HG02981 (cell line): ENCODE measurements around the gene TRDMT1.

Experiments used
- ATAC-seq: cut with Tn5 transposase; IDR thresholded peaks from one replicate; pipeline ENCODE4 v1.9.1; 2021; ENCODE audit warnings: mild to moderate bottlenecking, moderate library complexity; ENCODE audit not compliant: unreplicated experiment

Gene TRDMT1

GRCh38 chr10:17200912-17201793 lies at the start of gene TRDMT1:
TRDMT1 (minus strand) TSS chr10:17201672; CDS start chr10:17201634, 38 bp downstream.
- ATAC-seq, result peak; percentile 83

DNA sequence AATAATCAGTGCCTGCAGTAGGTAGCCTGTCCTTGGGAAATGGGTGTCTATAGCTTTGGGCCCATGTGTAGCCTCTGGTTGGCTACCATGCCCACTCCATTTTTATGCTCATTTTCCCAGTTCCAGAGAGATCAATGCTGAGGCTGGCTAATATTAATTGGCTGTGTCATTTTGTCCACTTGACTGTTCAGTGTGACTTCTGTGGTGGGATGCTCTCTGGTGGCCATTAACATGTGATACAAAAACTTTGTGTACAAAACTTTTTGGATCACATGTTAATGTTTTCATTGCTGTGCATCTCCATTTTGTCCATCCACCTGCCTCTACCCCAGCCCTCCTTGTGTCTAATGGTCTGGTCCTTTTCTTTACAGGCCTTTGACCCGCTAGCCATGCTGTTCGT lies 49.3 kb upstream of the TRDMT1 start:
- no peak for ATAC-seq

GRCh38 chr10:17249820-17250219 lies 48.3 kb upstream of the TRDMT1 start:
- ATAC-seq, result no peak

GRCh38 chr10:17248964-17249363 lies 47.5 kb upstream of the TRDMT1 start:
- ATAC-seq, result no peak

- no peak for ATAC-seq
These were observed 45.7 kb upstream of the TRDMT1 start for GRCh38 chr10:17247210-17247609.

GRCh38 chr10:17244700-17245365 lies 43.4 kb upstream of the TRDMT1 start:
- ATAC-seq, result no peak

DNA sequence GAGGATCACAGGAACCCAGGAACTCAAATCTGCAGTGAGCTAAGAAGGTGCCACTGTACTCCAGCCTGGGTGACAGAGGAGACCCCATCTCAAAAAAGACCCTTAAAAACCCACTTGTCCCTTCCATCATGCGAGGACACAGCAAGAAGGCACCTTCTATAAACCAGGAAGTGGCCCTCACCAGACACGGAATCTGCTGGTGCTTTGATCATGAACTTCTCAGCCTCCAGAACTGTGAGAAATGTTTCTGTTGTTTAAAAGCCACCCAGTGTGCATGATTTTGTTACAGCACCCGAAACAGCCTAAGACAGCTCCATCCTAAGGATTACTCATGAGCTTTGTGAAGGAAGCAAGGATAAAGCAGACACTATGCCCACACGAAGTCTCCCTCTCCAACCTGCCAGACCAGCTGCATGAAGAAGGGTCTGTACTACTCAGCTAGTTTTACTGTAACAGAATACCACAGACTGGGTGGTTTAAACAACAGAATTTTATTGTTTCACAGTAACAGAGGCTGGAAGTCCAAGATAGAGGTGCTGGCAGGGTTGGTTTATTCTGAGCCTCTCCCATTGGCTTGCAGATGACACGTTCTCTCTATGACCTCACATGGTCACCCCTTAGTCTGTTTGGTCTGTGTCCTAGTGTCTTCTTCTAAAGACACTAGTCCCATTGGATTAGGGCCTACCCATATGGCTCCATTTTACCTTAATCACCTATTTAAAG lies 40.3 kb upstream of the TRDMT1 start:
- ATAC-seq, result no peak

GRCh38 chr10:17240616-17241015 lies 39.1 kb upstream of the TRDMT1 start:
- no peak for ATAC-seq

DNA sequence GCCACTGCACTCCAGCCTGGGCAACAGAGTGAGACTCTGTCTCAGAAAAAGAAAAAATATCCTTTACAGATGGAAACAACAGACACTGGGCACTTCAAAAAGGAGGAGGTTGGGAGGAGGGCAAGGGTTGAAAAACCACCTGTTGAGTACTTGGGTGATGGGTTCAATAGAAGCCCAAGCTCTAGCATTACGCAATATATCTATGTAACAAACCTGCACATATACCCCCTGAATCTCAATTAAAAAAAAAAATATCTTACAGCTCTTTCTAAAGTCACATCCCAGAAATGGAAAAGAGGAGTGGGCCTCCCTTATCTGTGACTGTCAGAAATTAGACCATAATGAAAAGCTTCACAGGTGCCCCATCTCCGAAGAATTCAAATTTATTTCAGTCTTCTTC lies 38.6 kb upstream of the TRDMT1 start:
- ATAC-seq, result no peak

GRCh38 chr10:17239345-17240085 lies 38.0 kb upstream of the TRDMT1 start:
- ATAC-seq, result no peak

- ATAC-seq, result no peak
These were observed 37.2 kb upstream of the TRDMT1 start for GRCh38 chr10:17238445-17239291.

GRCh38 chr10:17237915-17238444 lies 36.5 kb upstream of the TRDMT1 start:
- ATAC-seq, result no peak

- no peak for ATAC-seq
These were observed 35.7 kb upstream of the TRDMT1 start for GRCh38 chr10:17237149-17237527.

- no peak for ATAC-seq
These were observed 35.1 kb upstream of the TRDMT1 start for GRCh38 chr10:17236468-17237148.

DNA sequence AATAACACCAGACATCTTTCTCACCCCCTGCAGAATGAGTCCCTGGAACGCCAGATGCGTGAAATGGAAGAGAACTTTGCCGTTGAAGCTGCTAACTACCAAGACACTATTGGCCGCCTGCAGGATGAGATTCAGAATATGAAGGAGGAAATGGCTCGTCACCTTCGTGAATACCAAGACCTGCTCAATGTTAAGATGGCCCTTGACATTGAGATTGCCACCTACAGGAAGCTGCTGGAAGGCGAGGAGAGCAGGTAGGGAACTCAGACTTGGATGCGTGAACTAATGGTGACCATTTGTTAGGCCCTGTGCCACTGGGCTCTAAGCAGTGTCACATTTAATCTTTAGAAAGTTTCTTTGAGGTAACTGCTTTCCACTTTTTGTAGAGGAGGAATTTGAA lies 33.7 kb upstream of the TRDMT1 start:
- ATAC-seq, result no peak

GRCh38 chr10:17234431-17234945 lies 33.0 kb upstream of the TRDMT1 start:
- no peak for ATAC-seq

DNA sequence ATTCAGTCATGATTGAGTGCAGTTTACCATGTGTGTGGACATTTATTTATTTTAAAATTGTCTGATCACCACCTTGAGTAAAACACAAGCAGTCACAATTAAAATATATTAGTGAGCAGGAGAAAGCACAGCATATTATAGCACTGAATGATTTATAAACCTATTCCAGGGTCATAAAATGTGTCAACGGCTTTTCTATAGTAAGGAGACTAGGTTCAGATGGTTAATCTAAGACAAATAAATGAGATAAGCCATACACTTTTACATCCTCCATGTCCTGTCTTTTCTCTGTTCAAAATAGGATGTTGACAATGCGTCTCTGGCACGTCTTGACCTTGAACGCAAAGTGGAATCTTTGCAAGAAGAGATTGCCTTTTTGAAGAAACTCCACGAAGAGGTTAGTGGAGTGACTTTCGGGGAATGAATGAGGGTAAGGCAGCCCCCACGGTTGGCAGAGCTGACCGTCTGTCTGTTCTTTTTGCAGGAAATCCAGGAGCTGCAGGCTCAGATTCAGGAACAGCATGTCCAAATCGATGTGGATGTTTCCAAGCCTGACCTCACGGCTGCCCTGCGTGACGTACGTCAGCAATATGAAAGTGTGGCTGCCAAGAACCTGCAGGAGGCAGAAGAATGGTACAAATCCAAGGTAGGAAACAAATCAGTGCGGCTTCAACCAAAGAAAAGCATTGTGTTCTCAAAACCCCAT lies 32.0 kb upstream of the TRDMT1 start:
- ATAC-seq, result no peak

DNA sequence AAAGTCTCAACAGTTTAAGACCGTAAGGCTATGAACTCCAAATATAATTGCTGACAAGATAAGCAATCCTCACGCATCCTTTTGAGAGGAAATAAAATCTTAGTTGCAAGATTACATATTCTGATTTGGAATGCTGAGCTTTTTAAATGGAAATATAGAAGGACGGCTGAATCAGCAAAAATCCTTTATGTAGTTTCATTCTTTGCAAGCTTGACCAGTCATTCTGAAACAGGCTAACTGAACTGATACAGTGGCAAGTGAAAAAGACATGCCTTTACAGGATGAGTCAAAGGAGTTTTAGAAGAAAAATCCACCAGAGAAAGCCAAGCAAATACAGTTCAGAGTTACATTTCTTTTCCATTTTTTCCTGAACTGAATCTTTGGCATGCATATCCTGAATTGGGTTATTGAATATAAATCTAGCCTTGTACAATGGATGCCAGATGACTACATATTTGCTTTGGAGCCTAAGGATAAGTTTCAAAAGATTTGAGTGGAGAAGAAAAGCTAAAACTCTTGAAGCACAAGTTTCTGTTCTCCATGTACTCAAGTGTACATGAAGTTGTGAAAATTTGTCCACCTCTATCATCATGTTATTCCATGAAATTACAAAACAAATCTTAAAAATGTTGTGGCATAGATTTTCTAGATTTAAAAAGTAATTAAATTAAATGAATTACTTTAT lies 30.9 kb upstream of the TRDMT1 start:
- no peak for ATAC-seq
